ENCODE data around the gene ITIH1. TPM values are rescaled to one million over a fixed set of nuclear protein-coding genes. Genes with fewer than 3 reads are reported as not detected.

ITIH1 gene
- total RNA-seq, 1 donor from 2014 or later, result not detected

- H3K27me3 Mint-ChIP-seq (ENCODE audit: unreplicated experiment), result no peaks in the 10 kb centered on the region
- H3K36me3 Mint-ChIP-seq (ENCODE audit: unreplicated experiment), result no peaks in the 10 kb centered on the region
- H3K4me1 Mint-ChIP-seq (ENCODE audit: unreplicated experiment), result peaks cover 29% of the 10 kb centered on the region
- TF ChIP-seq, protein P1, sequence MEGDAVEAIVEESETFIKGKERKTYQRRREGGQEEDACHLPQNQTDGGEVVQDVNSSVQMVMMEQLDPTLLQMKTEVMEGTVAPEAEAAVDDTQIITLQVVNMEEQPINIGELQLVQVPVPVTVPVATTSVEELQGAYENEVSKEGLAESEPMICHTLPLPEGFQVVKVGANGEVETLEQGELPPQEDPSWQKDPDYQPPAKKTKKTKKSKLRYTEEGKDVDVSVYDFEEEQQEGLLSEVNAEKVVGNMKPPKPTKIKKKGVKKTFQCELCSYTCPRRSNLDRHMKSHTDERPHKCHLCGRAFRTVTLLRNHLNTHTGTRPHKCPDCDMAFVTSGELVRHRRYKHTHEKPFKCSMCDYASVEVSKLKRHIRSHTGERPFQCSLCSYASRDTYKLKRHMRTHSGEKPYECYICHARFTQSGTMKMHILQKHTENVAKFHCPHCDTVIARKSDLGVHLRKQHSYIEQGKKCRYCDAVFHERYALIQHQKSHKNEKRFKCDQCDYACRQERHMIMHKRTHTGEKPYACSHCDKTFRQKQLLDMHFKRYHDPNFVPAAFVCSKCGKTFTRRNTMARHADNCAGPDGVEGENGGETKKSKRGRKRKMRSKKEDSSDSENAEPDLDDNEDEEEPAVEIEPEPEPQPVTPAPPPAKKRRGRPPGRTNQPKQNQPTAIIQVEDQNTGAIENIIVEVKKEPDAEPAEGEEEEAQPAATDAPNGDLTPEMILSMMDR (IDR thresholded peaks at IDR 0.05), result no peak
- H3K9me3 Mint-ChIP-seq (ENCODE audit: unreplicated experiment), result no peaks in the 10 kb centered on the region
- H3K4me3 Mint-ChIP-seq (ENCODE audit: unreplicated experiment), result no peak overlapping the region
- DNase-seq (ENCODE audit: extremely low spot score, unreplicated experiment), result no peak
- H3K27ac Mint-ChIP-seq (ENCODE audit: unreplicated experiment), result no peak overlapping the region
Measured at GRCh38 chr3:52827441-52827840, 50.0 kb downstream of the ITIH1 start.

GRCh38 chr3:52827866-52828376 lies 50.5 kb downstream of the ITIH1 start:
- Mint-ChIP-seq H3K36me3 (ENCODE audit: unreplicated experiment) (no peaks in the 10 kb centered on the region), H3K4me3 (ENCODE audit: unreplicated experiment) (no peak overlapping the region), H3K27ac (ENCODE audit: unreplicated experiment) (no peak overlapping the region), H3K27me3 (ENCODE audit: unreplicated experiment) (no peaks in the 10 kb centered on the region), H3K4me1 (ENCODE audit: unreplicated experiment) (peaks cover 29% of the 10 kb centered on the region), H3K9me3 (ENCODE audit: unreplicated experiment) (no peaks in the 10 kb centered on the region)
- DNase-seq (ENCODE audit: extremely low spot score, unreplicated experiment), result no peak
- TF ChIP-seq, protein P1 (IDR thresholded peaks at IDR 0.05), result no peak

GRCh38 chr3:52829482-52829881 lies 52.1 kb downstream of the ITIH1 start:
- H3K27me3 Mint-ChIP-seq (ENCODE audit: unreplicated experiment), result no peaks in the 10 kb centered on the region
- no peaks in the 10 kb centered on the region for H3K9me3 Mint-ChIP-seq (ENCODE audit: unreplicated experiment)
- H3K27ac Mint-ChIP-seq (ENCODE audit: unreplicated experiment), result no peak overlapping the region

GRCh38 chr3:52829906-52830463 lies 52.6 kb downstream of the ITIH1 start:
- Mint-ChIP-seq H3K9me3 (ENCODE audit: unreplicated experiment) (no peaks in the 10 kb centered on the region), H3K4me3 (ENCODE audit: unreplicated experiment) (no peak overlapping the region)
- DNase-seq (ENCODE audit: extremely low spot score, unreplicated experiment), result no peak

More at GRCh38 chr3:52829482-52829881, 52.1 kb downstream of the ITIH1 start:
- no peak overlapping the region for H3K4me3 Mint-ChIP-seq (ENCODE audit: unreplicated experiment)
- DNase-seq (ENCODE audit: extremely low spot score, unreplicated experiment), result no peak
- TF ChIP-seq, protein P1 (IDR thresholded peaks at IDR 0.05), result no peak
- H3K36me3 Mint-ChIP-seq (ENCODE audit: unreplicated experiment), result no peaks in the 10 kb centered on the region
- peaks cover 31% of the 10 kb centered on the region for H3K4me1 Mint-ChIP-seq (ENCODE audit: unreplicated experiment)

GRCh38 chr3:52830535-52831258 lies 53.3 kb downstream of the ITIH1 start, which contains the start of gene ITIH4:
Gene ITIH4, minus strand, starts transcription at chr3:52830672. Its CDS starts 30 bp downstream, at chr3:52830642.
- no peaks in the 10 kb centered on the region for H3K36me3 Mint-ChIP-seq (ENCODE audit: unreplicated experiment)
- H3K4me3 Mint-ChIP-seq (ENCODE audit: unreplicated experiment), result no peak within 1 kb of the TSS
- TF ChIP-seq, protein P1 (IDR thresholded peaks at IDR 0.05), result no peak
- no peaks in the 10 kb centered on the region for H3K27me3 Mint-ChIP-seq (ENCODE audit: unreplicated experiment)
- peaks cover 43% of the 10 kb centered on the region for H3K4me1 Mint-ChIP-seq (ENCODE audit: unreplicated experiment)
- peak within 1 kb of the TSS; percentile 84 for H3K27ac Mint-ChIP-seq (ENCODE audit: unreplicated experiment)
- no peak for DNase-seq (ENCODE audit: extremely low spot score, unreplicated experiment)
- no peaks in the 10 kb centered on the region for H3K9me3 Mint-ChIP-seq (ENCODE audit: unreplicated experiment)

More at GRCh38 chr3:52829906-52830463, 52.6 kb downstream of the ITIH1 start:
- Mint-ChIP-seq H3K4me1 (ENCODE audit: unreplicated experiment) (peaks cover 36% of the 10 kb centered on the region), H3K36me3 (ENCODE audit: unreplicated experiment) (no peaks in the 10 kb centered on the region), H3K27ac (ENCODE audit: unreplicated experiment) (no peak overlapping the region), H3K27me3 (ENCODE audit: unreplicated experiment) (no peaks in the 10 kb centered on the region)
- TF ChIP-seq, protein P1 (IDR thresholded peaks at IDR 0.05), result no peak
